Stimulated activated CD4-positive, alpha-beta T cell treated with anti-CD3 and anti-CD28 coated beads, Interleukin-4, amount 100 ng/mL, for 1 hour (primary cell): ENCODE measurements around the gene CFAP97D1.

Experiments used
- DNase-seq: peaks from one replicate; pipeline ENCODE4 v3.0.0-alpha.2; 2020

CFAP97D1 gene

DNA sequence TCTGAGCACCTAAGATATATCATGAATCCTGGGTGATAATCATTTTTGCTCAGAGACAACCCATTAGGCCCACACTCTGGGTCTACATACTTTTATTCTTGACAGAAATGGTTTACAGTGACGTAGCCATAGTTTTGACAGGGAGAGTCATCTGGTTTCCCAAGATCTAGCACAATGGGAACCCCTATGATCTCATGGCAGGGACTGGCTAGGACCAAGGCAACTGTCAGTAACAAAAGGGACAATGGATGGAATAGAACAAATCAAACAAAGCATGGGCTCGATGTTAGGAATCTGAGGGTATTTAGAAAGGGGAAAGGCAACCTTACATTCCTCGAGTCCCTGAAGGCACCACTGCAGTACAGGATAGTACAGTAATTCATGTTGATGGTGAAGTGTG lies 20.5 kb downstream of the CFAP97D1 start:
- DNase-seq = no peak

DNA sequence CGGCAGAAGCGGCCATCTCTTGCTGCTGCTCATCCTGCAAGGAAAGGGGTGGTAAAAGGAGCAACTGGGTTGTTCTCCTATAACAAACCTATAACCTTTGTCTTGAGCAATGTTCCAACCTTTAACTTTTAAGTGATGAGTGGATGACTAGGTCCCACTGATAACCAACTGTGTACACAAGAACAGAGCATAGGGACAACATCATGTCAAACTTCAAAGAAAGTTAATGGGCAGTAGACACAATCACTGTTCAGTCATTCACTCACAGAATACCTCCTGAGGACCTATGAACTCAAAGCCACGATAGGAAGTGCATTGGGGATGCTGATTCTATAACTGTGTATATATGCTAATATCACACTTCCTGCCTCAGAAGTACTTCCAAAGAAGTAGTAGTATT lies 21.6 kb downstream of the CFAP97D1 start:
- DNase-seq = no peak

DNA sequence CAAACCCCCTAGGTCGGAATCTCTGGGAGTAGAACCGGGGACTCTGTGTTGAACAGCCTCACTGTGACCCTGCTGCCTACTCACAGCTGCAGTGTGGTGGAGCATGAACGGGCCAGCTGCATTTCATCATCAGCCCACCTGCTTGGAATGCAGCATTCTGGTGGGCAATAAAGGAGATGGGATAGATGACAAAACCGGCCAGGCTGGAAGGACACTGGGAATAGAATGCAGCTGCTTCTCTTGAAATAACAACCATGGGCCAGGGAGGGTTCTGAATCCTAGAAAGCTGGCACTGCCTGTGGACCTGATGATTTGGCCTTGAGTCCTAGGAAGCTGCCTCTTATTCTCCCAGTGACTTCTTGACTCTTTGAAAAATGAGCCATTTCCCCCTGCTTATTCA lies 23.5 kb downstream of the CFAP97D1 start:
- DNase-seq = no peak

DNA sequence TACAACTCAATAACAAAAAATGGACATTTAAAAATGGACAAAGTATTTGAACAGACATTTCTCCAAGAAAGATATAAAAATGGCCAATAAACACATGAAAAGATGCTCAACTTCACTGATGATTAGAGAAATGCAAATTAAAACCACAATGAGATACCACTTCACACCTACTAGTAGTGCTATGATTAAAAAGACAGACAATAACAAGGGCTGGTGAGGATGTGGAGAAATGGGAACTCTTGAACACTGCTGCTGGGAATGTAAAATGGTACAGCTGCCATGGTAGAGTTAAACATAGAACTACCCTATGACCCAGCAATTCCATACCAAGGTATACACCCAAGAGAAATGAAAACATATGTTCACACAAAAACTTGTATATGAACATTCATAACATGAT lies 24.9 kb downstream of the CFAP97D1 start:
- DNase-seq = no peak

GRCh38 chr17:43808076-43808475 lies 27.8 kb downstream of the CFAP97D1 start:
- DNase-seq = no peak

DNA sequence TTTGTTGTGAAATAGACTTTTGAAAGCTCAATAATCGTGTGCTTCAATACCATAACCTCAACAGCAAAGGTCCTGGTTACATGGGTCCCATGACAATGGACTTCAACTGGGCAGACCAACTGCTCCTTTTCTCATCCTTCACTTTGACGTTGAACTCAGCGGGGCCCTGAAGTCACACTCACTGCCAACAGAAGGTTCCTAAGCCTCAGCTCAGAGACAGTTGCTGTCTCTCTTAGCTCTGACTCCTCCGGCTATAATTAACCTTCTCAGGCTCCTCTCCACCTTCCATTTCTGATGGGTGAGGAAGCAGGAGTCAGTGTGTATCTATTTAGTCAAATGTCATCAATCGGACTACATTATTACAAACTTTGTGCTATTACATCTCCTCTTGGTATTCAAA lies 28.9 kb downstream of the CFAP97D1 start:
- DNase-seq = no peak

DNA sequence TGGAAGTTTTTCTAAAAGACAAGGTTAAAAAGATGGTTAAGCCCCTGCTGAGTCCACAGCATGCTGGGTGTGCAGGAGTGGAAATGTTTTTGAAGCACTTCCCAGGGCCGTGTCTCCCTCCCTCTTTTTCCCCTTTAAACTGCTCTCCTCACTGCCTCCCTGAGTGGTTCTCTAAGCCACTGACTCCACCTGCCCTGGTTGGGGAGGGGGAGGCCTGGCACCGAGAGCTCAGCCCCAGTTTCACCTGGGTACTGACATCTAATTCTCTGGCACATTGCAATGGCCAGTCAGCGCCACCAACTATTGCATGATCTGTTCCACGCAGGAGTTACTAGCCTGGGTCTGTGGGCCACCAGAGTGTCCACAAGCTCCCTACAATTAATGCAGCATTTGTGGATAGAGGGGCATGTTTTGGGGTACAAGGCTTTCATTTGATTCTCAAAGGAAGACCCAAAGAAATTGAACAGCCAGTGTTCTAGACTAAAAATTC lies 30.0 kb downstream of the CFAP97D1 start:
- no peak for DNase-seq

GRCh38 chr17:43810823-43811222 lies 30.6 kb downstream of the CFAP97D1 start:
- no peak for DNase-seq

- no peak for DNase-seq
Measured at GRCh38 chr17:43812396-43813265, 32.4 kb downstream of the CFAP97D1 start.

DNA sequence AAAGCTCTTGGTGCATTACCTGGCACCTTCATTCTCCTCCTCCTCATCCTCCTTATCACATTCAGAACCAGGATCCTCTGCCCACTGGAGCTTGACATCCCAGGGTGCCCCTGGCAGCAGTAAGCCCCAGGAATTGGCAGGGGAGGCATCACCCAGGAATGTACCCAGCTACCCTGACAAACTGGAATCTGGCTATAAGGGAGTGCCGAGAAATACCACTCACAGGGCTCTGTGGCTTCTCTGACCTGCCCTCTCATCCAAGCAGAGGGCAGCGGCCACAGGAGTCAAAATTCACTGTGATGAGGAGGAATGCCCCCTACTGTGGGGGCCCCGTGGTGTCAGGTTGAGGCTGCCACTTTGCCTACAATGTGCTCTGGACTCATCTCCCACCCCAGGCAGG lies 33.2 kb downstream of the CFAP97D1 start:
- DNase-seq = no peak

DNA sequence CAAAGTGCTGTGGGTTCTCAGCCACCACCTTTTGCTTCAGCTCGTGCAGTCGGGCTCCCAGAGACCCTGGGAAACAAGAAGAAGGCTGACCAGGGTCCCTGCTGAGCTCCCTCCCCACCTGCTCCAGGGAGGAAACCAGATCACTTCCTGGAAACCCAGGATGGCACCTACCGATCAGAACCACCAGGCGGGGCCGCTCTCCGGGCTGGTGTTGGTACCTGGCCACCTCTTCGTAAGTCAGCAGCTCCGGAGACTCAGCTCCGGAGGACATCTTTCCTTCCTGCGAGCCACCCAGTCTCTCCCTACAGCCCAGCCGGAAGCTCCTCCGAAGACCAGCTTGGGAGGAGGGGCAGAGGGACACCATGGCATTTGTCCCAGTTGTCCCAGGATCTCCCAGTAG lies 33.8 kb downstream of the CFAP97D1 start:
- DNase-seq = no peak

DNA sequence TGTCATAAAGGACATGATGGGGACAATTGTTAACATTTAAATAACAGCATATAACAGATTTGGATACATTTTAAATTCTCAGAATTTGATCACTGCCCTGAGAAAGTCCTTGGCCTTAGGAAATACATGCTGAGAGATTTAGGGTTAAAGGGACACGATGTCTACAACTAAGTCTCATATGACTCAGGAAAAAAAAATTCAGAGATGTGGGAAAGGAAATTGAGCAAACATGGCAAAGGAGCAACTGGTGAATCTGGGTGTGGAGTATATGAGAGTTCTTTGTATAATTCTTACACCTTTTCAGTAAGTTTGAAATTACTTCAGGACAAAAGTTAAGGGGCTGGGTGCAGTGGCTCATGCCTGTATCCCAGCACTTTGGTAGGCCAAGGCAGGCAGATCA lies 34.5 kb downstream of the CFAP97D1 start:
- no peak for DNase-seq

GRCh38 chr17:43816336-43817320 lies 36.4 kb downstream of the CFAP97D1 start:
- DNase-seq = no peak

- DNase-seq = no peak
Measured at GRCh38 chr17:43817826-43818225, 37.6 kb downstream of the CFAP97D1 start.

GRCh38 chr17:43818966-43819365 lies 38.7 kb downstream of the CFAP97D1 start:
- DNase-seq = no peak

DNA sequence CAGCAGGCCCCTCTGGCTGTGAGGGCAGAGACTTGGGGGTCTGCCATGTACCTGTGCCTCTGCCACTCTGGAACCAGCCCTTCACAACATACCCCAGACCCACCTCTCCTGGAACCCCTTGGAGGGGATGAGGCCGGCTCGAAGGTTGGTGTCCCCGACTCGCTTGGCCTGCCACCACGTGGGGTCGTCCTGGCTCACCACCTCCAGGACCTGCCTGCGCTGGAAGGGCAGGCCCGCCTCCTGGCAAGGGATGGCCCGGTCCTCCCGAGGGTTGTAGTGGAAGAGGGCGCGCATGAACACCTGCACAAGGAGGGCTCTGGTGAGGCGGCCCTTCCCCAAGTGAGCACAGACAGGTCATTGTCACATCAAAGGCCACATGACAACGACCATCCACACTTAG lies 40.5 kb downstream of the CFAP97D1 start:
- no peak for DNase-seq

DNA sequence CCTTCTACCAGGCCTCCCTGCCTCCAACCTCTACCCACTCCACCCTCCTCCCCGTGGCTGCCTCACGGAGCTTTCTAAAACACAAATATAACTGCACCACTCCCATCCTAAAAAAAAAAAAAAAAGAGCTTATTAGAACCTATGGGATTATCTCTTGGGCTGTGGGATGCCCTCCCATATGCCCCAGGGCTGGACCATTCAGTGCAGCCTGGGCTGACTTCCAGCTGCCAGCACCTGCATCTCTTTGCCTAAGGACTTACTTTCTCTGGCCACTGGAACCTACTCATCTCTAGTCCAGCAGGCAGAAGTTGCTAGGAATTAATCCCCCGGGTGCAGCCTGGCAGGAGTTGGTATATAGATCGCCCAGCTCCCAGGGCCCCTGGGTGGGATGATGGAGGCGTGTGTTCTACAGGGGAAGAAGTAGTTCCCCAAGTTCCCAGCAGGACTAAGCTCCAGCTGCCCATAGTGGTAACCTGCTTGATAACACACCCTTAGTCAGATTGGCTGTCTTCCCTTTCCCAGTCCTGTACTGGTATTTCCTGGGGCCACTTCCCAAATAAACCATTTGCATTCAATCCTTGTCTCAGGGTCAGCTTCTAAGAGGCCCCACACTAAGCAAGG lies 42.4 kb downstream of the CFAP97D1 start:
- no peak for DNase-seq

DNA sequence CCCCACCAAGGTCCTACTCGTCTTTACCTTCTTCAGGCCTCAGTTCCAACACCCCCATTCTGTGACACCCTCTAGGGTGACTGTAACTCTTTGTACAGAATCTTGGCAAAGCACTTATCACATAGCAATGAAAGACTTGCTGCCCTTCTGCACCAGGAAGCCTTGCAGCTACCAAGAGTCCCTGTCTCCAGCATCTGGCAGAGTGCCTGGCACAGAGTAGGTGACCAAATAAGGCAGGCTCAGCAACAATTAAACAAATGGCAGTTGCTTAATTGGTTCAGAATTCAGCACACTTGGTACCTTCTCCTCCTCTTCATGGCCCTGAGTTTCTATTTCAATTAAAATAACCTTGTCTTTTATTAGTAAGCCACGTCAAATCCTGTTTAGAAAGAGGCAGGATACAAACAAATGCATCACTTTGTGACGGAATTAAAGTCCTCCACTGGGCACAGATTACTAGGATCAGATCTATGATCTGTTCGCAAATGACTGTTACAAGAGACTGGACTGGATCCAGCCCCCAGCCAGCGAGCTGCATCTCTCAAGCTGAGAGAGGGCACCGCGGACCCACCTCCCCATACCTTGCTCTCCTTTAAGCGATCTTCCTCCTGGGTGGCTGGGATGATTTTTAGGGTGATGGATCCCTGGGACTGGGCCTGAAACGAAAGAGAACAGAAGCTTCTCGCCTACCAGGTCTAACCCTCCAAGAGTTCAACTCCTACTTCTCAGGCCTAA lies 43.3 kb downstream of the CFAP97D1 start:
- no peak for DNase-seq

GRCh38 chr17:43825567-43825966 lies 45.3 kb downstream of the CFAP97D1 start:
- DNase-seq = no peak

- no peak for DNase-seq
Measured at GRCh38 chr17:43826206-43826605, 46.0 kb downstream of the CFAP97D1 start.

DNA sequence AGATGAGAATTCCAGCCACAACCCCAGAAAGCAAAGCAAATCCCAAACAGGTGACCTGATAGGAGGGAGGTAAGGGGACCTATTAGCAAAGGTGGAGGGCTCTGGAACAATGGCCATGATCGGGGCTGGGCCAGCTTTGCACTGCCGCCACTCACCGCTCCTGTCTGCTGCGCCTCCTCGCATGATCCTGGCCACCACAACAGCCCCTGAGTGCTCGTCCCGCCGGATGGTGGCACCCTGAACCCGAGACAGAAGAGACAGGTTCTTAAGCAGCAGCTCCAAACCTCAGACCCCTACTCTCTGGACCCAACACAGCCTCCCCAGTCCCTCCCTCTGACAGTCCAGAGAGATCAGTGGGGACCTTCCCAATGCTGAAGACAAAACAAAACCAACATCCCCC lies 47.4 kb downstream of the CFAP97D1 start:
- no peak for DNase-seq

GRCh38 chr17:43829738-43830137 lies 49.5 kb downstream of the CFAP97D1 start:
- no peak for DNase-seq
